Ascending aorta (tissue), 2 donors: ENCODE results near the gene KIAA1671. TPM values are rescaled to one million over a fixed set of nuclear protein-coding genes. Genes with fewer than 3 reads are reported as not detected.

Experiments
- DNase-seq, 2 donors: peaks; one replicate each; pipeline ENCODE4 v3.0.0-alpha.2; 2019; ENCODE audit warnings: low spot score in 2 of 2
- H3K27ac ChIP-seq, 2 donors: fragments of 200-600 bp; sonication (generic); one replicate each; pipeline ENCODE4 v1.5.1; 2016 to 2017; ENCODE audit warnings: mild to moderate bottlenecking in 1 of 2
- H3K27me3 ChIP-seq: fragments of 200-600 bp; sonication (generic); one replicate; pipeline ENCODE4 v1.5.1; 2017
- H3K36me3 ChIP-seq, 2 donors: fragments of 200-600 bp; sonication (generic); one replicate each; pipeline ENCODE4 v1.5.1; 2016
- H3K4me1 ChIP-seq, 2 donors: fragments of 200-600 bp; sonication (generic); one replicate each; pipeline ENCODE4 v1.5.1; 2016 to 2017; ENCODE audit warnings: mild to moderate bottlenecking in 1 of 2
- H3K4me3 ChIP-seq, 2 donors: fragments of 200-600 bp; sonication (generic); one replicate each; pipeline ENCODE4 v1.5.1; 2016 to 2017; ENCODE audit warnings: mild to moderate bottlenecking in 1 of 2
- H3K9me3 ChIP-seq, 2 donors: fragments of 200-600 bp; sonication (generic); one replicate each; pipeline ENCODE4 v1.5.1; 2016
- CTCF ChIP-seq, 3 experiments: fragments of 200-600 bp in 2 of 3; fragments of 450-650 bp in 1 of 3; sonication (generic) in 2 of 3; IDR thresholded peaks; one replicate each; pipeline ENCODE4 v1.5.1; 2016 to 2019; ENCODE audit warnings: antibody characterized with exemption in 3 of 3, mild to moderate bottlenecking in 1 of 3, moderate library complexity in 1 of 3
- intact Hi-C: fragments of 100-400 bp; cut with DNase I; formaldehyde crosslinking; loops from one replicate; pipeline ENCODE4 v1.15.1; 2023
- total RNA-seq: library from RNA; depleted of rRNA; stranded (reverse); fragments of >200 nt; gene quantifications from one replicate; pipeline ENCODE4 v1.1.0, GENCODE V29; 2016

KIAA1671 gene
- total RNA-seq, 1 donor from 2014 or later: 79.0 TPM

- DNase-seq: no peak
- H3K27me3 ChIP-seq: no peaks in the 10 kb centered on the region
- H3K4me3 ChIP-seq: no peak overlapping the region
- peaks cover 10 to 25% of the 10 kb centered on the region in 2 donors for H3K36me3 ChIP-seq
- intact Hi-C loops: no loop called here
- H3K9me3 ChIP-seq: no peaks in the 10 kb centered on the region
- no peak for TF ChIP-seq CTCF (IDR thresholded peaks at IDR 0.05)
- H3K27ac ChIP-seq: no peak overlapping the region
- no peaks in the 10 kb centered on the region for H3K4me1 ChIP-seq
Observed at GRCh38 chr22:24926849-24927579, 25.5 kb upstream of the KIAA1671 start.

- DNase-seq: no peak
- intact Hi-C loops: no loop called here
- Histone ChIP-seq H3K4me1 (no peaks in the 10 kb centered on the region), H3K27me3 (no peaks in the 10 kb centered on the region), H3K4me3 (no peak overlapping the region), H3K36me3 (peaks cover 10 to 21% of the 10 kb centered on the region in 2 donors), H3K27ac (no peak overlapping the region), H3K9me3 (no peaks in the 10 kb centered on the region)
- TF ChIP-seq CTCF (IDR thresholded peaks at IDR 0.05): no peak
Observed at GRCh38 chr22:24928322-24928721, 24.2 kb upstream of the KIAA1671 start.

- no peaks in the 10 kb centered on the region for H3K9me3 ChIP-seq
- H3K4me3 ChIP-seq: no peak overlapping the region
- TF ChIP-seq CTCF (IDR thresholded peaks at IDR 0.05): no peak
- no peaks in the 10 kb centered on the region for H3K27me3 ChIP-seq
- intact Hi-C loops: no loop called here
- H3K4me1 ChIP-seq: no peaks in the 10 kb centered on the region
- H3K27ac ChIP-seq: no peak overlapping the region
- no peak for DNase-seq
- H3K36me3 ChIP-seq: peaks cover 0 to 6% of the 10 kb centered on the region in 2 donors
Observed at GRCh38 chr22:24930678-24931077, 21.8 kb upstream of the KIAA1671 start.

GRCh38 chr22:24935771-24936483 lies 16.6 kb upstream of the KIAA1671 start:
- H3K4me3 ChIP-seq: no peak overlapping the region
- intact Hi-C loops: loop anchor here (5.0 kb wide), 1 partner anchor 111 kb away; no protein-coding TSS in a partner anchor

DNA sequence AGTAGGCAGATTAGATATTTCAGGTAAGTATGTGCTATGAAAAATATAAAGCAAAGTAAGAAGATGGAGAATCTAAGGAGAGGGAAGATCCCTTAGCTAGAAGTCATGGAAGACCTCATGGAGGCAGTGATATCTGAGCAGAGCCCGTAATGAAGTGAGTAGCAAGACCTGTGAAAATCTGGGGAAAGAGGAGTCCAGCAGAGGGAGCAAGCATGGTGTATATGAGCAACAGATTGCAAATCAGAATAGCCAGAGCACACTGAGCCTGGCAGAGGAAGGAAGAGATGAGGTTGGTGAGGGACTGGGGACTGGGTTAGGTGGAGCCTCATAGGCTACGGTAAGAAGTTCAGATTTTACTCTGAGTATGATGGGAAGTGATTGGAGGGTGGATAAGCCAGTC lies 15.4 kb upstream of the KIAA1671 start:
- Histone ChIP-seq H3K27me3 (no peaks in the 10 kb centered on the region), H3K27ac (no peak overlapping the region), H3K4me1 (no peaks in the 10 kb centered on the region), H3K36me3 (no peaks in the 10 kb centered on the region), H3K4me3 (no peak overlapping the region), H3K9me3 (no peaks in the 10 kb centered on the region)
- no peak for TF ChIP-seq CTCF (IDR thresholded peaks at IDR 0.05)
- intact Hi-C loops: loop anchor here (5.0 kb wide), 1 partner anchor 110 kb away; no protein-coding TSS in a partner anchor
- DNase-seq: no peak

More at GRCh38 chr22:24935771-24936483, 16.6 kb upstream of the KIAA1671 start:
- H3K4me1 ChIP-seq: no peaks in the 10 kb centered on the region
- H3K27me3 ChIP-seq: no peaks in the 10 kb centered on the region
- no peak for DNase-seq
- no peak for TF ChIP-seq CTCF (IDR thresholded peaks at IDR 0.05)
- H3K9me3 ChIP-seq: no peaks in the 10 kb centered on the region
- no peaks in the 10 kb centered on the region for H3K36me3 ChIP-seq
- no peak overlapping the region for H3K27ac ChIP-seq
